ENCODE data around the gene ADGRB3.
"Not testable (repeated sequence)": the region's sequence is repeated elsewhere in the genome, so short reads cannot be mapped to it uniquely, and the experiment has no call there.

Gene ADGRB3

DNA sequence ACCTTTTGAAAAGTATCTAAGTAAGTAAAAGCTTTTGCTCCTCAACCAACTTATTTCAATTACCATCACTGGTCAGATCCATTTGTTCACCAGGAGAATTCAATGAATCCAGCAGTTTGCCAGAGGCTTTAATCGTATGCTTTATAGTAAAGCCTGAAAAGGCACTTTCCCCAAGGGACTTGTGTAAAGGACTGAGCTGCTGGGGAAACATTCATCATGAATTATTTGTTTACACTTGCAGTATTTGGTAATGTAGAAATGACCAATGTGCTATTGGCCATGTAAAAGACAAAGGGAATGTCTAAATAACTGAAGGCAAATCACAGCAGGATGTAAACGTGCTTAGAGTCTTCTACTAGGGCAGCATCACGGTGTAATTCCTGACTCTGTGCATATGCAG lies 471.4 kb downstream of the ADGRB3 start:
- no peak for DNase-seq

DNA sequence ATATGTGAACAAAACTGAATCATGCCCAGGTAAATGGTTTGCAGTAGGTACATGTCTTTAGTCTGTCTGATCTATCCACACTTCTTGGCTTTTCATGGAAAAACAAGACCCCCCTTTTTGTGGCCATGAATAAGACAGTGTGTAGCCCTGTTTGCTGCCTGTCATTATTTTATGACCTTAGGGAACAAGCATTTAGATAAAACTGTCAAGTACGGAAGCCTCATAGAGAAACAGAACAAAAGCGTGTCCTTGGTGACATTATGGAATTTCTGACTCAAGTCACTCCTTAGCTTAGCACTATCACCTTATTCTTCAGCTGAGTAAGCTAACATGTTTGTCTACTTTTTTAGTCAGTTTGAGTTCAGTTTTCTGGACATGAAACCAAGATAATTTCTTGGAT lies 476.2 kb downstream of the ADGRB3 start:
- DNase-seq, result no peak

DNA sequence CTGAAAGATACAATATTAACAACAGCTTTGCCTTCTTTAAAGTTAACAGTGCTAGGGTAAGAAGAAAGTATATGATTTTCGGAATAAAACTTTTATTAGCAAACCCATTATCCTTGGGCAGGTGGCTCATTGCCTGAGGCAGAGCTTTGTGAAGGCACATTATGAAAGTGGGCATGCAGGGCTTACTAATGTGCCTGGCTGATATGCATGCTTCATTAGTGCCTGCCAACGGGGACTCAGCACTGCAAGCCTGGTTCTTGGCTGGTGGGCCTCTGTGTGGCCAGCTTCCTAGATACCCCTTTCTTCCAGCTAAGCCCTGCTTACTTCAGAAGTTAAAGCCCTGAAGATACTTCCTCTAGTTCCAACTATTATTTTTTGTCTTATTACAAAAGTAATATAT lies 481.6 kb downstream of the ADGRB3 start:
- DNase-seq, result peak in 13 of 58 donors; percentile 1 to 25 (median 6)

DNA sequence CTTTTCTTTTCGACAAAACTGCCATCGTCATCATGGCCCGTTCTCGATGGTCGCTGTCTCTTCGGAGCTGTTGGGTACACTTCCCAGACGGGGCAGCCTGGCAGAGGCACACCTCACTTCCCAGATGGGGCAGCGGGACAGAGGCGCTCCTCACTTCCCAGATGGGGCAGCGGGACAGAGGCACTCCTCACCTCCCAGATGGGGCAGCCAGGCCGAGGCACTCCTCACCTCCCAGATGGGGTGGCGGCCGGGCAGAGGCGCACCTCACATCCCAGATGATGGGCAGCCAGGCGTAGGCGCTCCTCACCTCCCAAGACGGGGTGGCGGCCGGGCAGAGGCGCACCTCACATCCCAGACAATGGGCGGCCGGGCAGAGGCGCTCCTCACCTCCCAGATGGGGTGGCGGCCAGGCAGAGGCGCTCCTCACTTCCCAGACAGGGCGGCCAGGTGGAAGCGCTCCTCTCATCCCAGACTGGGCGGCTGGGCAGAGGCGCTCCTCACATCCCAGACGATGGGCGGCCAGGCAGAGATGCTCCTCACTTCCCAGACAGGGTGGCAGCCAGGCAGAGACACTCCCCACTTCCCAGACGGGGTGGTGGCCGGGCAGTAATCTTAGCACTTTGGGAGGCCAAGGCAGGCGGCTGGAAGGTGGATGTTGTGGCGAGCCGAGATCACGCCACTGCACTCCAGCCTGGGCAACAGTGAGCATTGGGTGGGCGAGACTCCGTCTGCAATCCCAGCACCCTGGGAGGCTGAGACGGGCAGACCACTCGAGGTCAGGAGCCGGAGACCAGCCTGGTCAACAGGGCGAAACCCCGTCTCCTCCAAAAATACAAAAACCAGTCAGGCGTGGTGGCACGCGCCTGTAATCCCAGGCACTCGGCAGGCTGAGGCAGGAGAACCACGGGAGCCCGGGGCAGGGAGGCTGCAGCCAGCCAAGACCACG lies 486.7 kb downstream of the ADGRB3 start:
- not testable (repeated sequence) for DNase-seq

DNA sequence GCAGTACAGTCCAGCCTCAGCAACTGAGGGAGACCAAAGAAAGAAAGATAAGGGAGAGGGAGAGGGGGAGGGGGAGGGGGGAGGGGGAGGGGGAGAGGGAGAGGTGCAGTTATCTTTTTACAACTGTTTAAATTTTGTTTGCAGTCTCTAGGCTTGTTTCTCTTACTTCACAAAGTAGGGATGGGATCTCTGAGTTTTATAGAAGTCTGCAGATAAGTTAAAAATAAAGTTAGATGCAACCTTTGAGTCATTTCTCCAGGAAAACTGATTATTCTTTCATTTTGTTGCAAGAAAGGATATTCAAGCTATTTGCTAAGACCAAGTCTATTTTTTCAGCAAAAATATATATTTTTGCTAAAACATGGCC lies 487.3 kb downstream of the ADGRB3 start:
- DNase-seq, result no peak

DNA sequence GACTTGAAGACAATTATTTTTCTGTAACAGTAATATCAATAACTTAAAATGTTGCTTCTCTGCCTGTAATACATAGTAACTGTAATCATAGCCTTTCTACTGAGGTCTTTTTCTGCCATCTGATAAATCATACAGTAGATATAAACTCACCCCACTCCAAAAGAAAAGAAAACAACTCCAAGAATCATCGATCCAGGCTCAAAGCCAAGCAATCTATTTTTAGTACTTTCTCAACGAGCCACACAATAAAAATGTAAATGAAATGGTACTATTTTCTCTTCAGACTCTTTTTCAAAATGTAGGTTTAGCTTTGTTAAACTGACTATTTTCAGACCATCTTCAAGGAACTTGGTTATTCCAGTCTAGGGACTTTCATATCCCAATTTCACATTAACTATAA lies 493.3 kb downstream of the ADGRB3 start:
- DNase-seq, result no peak

DNA sequence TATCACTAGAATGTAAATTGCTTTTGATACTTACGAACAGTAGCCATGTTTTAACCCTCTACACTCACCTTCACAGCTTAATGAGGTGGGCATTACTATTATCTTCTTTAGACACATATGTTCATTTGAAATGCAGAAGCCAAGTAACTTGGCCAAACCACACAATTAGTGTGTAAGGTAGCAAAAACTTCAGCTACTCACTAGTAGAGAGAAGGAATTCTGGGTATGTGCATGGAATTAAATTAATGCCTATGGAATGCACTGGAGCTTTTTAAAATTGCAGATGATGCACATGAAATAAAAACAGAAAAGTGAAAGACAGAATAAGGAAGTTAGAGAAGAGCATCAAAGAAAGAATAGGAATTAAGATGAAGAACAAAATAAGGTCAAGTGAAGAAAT lies 494.0 kb downstream of the ADGRB3 start:
- DNase-seq, result no peak

DNA sequence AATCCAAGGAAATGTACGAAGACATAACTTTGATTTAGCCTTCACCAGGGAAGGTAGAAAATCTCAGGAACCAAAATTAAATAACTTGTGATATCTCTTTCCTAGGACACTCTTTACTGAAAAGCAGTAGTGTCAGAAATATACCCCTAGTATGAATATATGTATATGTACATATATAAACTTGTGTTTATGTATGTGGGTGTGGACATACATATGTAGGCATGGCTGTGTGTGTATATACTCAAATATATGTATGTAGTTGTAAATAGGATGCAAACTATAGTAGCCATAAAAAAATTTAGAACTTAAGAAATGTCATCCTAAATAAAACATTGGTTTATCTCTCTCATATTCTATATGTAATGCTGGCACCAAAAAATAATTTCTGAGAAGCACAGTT lies 500.8 kb downstream of the ADGRB3 start:
- no peak for DNase-seq

DNA sequence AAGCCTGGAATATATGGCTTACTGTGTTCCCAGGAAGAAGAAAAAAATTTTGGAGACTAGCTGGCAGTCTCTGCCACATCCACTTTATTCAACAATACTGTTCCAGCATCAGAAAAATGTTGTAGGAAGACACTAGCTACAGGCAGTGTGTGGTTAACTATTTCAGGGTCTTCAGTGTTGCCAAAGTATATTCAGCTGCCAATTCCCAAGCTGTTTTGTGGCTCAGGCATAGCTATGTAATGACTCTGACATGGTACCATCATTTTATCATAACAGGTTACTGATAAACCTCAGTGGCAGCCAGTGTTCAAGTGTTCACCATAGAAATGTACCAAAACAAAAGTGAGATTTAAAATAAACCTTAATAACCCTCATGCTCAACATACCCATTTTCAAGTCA lies 503.1 kb downstream of the ADGRB3 start:
- DNase-seq, result no peak

DNA sequence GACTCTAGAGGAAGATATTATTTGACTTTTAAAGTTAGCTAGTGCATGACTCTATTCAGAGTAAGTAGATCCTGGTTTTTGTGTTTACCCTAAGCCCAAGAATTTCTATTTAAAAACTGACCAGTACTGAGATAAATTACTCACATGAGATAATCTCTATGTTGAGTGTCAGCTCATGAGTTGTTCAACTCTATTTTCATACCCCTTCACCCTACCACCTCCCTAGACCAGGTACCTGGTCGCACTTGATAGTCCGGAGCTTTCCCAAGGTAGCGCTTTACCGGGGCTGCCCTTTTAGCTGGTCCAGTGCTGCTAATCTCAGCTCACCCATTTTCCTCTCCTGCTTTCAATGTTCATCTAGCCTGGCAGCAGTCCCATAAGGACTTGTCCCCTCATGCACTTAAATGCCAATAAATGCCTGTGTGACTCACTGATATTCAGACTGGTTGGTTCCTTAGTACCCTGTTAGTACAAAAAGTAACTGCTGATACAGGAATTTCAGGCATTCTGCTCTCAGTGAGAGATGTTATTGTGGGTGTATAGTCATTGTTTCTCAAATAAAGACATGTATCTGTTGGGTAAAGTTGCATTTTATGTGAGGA lies 503.9 kb downstream of the ADGRB3 start:
- DNase-seq, result no peak

DNA sequence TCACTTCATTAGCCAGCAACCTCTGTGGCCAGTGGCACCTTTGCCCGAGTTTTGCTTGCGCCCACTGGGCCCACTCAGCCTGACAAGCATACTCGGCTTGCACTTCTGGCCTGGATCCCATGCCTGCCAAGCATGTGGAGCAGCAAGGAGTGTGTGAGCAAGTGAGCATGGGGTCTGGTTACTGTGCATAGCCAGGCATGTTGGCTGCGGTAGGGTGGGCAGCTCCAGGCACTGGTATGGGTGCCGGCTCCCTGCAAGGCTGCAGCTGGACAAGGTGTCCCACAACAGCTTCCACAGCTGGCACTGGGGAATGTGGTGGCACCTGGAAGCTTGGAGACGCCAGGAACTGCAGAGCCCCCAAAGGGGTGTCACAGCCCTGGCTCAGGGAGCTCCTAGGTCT lies 510.0 kb downstream of the ADGRB3 start:
- no peak for DNase-seq

DNA sequence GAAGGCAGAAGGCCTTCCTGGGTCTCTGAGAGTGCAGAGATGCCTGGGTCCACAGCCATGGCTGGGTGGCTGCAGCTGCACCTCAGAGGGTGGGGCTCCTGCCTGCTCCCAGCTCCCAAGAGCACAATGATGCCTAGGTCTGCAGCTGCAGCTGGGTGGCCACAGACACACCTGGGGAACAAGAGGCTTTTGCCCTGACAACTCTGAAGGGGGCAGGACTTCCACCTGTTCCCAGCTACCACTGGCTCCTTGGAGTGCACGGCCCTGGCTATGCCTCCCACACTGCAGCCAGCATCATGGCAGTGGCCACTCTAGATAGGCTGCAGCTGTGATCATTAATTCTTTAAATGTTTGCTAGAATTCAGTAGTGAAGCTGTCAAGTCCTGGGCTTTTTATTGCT lies 511.3 kb downstream of the ADGRB3 start:
- no peak for DNase-seq

DNA sequence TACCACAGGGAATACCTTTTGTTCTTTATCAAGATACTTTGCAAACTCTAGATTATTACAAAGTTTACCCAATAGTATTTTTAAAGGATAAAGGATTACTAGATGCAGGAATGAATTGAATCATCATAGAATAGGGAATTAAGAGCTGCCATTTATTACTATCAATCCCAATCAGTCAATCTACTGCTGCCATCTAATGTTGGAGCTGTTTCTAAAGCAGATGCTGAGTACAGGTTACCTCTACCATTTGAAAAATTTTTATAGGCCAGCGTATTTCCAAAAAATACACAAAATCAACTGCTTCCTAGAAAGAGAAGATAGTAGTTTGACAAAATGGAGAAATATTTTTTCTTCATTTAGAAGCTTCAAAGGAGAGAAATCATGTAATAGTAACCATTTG lies 520.4 kb downstream of the ADGRB3 start:
- DNase-seq, result no peak

DNA sequence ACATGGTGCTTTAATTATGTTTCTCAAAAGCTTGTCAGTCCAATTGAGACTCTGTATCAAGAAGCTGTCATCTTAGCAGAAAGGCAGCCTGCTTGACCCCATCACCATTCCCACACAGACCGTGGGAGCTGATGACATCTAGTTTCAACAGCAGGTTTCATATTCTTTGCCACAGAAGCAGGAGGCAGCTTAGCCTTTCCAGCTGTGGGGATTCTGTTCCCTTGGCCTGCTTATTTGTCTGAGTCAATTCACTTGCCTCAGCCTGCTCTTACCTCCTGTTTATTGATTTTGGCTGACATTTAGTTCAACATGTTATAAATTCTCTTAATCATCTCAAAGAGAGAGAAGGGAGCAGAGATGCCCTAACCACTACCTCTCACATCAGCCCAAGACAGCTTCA lies 527.7 kb downstream of the ADGRB3 start:
- no peak for DNase-seq

DNA sequence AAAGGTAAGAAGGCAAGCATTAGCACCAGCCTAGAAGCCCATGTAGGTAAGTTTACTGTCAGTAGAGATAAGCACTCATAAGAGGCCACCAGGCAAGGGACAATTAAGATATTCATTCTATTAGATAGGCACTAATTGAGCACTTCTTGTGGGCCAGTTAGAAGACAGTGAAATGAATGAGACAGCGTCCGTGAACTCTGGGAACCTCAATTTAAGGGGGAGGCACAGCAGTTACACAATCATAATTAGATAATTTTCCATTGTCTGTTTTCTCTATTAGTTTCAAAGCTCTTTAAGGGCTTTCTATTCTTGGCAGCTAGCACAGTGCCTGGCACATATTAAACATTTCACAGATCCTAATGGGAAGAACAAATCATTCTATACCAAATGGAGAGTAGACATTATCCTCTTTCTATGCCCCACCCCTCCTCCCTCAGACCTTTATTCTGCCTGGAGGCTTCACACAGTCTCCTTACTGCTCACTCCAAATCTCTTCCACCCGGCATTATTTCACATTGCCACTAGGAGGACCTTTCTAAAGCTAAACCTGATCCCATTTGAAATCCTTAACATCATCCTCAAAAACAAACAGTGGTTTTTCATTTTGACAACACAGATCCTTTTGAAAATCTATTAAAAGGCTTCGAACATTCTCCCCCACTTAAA lies 529.6 kb downstream of the ADGRB3 start:
- DNase-seq, result no peak

DNA sequence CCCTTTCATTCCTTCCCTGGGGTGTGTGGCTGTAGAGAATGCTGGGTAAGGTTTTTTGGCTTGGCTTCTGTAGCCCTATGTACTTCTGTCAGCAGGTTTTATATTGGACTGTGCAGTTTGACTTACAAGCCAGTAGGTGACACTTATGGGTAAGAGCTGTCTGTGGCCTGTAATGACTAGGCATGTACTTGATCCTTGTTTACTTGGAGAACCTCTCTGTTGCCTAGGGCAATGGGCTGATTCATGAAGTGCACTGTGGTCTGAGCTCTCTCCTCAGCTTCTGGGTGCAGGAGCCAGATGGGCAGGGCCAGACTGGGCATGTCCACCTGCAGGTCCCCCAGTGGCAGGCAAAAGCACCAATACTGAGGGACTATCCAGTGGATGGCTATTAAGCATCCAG lies 544.6 kb downstream of the ADGRB3 start:
- no peak for DNase-seq

DNA sequence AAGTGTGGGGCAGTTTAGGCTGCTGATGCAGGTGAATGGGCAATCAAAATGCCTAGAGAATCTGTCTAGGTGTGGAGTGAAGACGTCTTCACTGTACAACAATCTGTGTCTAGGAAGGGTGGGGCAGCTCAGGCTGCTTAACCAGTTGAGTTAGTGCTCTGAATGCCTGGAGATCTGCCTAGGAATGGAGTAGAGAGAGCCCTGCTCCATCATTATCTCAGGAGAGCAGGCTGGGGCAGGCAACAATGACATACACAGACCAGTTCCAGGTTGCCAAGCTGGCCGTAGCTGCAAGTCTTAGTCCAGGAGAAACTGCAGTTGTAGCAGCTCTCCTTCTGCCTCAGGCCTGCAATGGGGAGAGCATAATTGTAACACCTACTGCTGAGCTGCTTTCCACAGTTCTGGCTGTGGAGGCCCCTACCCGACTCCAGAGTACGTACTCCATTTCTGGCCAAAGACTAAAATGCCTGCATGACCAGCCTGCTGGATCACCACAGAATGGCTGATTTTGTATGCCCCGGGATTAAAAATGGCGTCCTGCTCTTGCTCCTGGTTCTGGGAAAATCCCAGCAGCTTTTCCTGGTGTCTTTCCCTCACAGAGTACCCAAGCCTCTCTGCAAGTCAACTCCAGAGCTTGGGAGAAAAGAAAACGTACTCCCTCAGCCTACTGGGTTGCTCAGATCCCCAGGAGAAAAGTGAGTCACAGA lies 545.4 kb downstream of the ADGRB3 start:
- no peak for DNase-seq

DNA sequence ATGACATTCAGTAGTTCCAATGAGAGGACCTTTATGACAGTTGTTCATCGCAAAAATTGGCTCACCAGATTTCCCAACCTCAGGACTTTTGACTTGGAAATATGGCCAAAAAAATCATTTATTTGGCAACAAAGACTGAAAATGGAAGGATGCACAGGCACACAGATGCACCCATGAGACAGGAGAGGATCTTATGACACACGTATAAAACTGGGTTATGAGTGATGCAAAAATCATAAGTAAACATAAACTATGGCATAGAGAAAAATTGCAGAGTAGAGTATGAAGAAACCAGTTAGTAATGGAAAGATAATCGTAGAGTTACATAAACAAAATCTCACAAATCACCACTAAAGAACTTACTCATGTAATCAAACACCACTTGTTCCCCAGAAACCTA lies 546.9 kb downstream of the ADGRB3 start:
- no peak for DNase-seq

DNA sequence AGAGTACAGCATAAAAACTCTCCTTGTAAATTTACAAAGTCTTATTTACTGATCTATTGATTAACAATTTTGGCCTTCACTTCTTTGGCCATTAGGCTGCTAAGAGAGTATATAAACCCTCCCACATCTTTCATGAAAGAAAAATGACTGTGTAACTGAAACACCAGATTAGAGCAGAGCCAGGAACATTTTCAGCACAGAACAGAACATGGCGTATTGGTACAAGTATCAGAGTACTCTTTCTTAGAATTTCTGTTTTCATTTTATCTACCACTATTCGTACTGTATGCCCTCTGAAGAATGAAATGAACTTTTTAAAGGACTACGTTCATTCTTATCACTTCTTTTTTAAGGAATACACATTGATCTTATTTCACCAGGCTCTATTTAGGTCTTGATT lies 550.2 kb downstream of the ADGRB3 start:
- no peak for DNase-seq

DNA sequence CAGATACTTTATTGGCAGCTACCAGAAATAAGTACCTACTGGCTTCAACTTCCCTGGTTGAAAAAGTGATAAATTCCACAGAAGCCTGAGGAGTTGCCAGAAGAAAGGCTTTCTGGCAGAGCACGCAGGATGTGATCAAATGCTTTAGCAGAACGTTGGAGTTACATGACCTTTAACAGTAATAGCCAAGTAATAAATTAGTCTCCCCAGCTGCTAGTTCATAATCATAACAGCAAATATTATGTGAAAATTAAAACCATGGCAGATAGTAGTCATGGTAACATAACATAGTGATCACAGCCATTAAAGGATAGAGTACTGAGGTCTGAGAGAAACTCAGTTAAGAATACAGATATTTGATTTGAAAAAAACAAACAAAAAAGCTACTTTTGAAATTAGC lies 567.7 kb downstream of the ADGRB3 start:
- DNase-seq, result no peak

DNA sequence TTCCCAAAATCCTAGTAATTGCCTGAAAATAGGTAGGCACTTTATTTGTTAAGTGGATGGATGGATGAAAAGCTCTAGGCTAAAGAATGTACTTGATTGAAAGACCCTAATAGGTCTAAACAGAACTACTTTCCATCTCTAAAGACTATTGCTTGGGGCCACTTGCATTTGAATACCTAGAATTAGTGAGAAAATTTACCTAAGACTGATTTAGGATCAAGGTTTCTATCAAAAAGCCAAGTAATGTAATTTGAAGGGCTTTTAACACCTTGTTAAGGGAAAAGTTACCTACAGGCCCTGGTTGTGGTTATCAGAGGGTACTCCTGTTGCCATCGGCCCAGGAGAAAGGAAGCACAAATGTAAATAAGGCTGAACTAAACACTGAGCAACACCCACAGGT lies 581.0 kb downstream of the ADGRB3 start:
- no peak for DNase-seq

DNA sequence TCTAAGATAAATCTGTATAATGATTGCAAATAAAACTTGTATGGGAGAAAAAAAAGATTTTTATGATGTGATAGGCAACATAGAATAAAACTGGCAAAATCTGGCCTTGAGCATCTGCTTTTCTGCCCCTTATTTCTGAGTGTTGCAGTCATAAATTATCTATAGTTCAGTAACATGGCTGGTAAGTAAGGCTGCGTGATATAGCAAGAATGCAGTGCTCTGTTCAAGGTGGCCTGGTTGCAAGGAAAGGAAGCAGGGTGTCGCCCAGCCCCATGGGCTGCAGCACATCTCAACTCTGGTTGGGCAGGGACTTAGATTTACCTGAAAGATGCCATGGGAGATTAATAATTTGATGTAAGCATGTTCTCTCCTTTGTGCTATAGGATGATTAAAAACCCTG lies 582.3 kb downstream of the ADGRB3 start:
- DNase-seq, result no peak
